ENCODE results near the gene POC5. TPM values are rescaled to one million over a fixed set of nuclear protein-coding genes. Genes with fewer than 3 reads are reported as not detected.

Gene POC5
- total and polyA plus RNA-seq, 2 of the 13 experiments (the other 11 are each of a cell fraction or from before 2014, with no cell fraction given), result 6.9 to 9.3 TPM

DNA sequence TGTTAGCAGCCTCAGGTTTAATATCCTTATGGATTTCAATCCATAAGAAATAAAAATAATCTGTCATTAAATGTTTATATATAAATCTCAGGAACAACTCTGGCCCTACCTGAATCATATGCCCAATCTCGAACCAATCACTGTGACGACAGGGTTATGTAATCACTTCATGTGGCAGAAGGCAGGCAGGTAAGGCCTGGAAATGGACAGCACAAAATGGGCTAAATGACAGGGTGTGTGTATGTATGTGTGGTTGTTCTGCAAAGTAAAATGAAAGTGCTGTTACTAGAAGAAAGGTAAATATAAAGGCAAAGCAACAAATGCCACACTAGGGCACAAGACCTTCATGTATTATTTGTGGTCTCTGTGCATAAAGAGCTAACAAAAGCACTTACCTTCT, 86.4 kb downstream of the POC5 start (continued):
- no peak for TF ChIP-seq KMT2B (CRISPR knock-in tag; IDR thresholded peaks at IDR 0.05)
- TF ChIP-seq ZNF468 (CRISPR knock-in tag; IDR thresholded peaks at IDR 0.05), result no peak
- no peak for TF ChIP-seq ZNF501 (CRISPR knock-in tag; IDR thresholded peaks at IDR 0.05)

GRCh38 chr5:75627801-75628200, 89.4 kb downstream of the POC5 start:
- ChIA-PET CTCF (ENCODE audit: low intra/inter-chr PET ratio, low total read pairs) (no interaction called here), POLR2A (no interaction called here)
- no peak for DNase-seq (ENCODE audit: low spot score)
- Histone ChIP-seq H3K9ac (ENCODE audit: insufficient read depth, low read depth, low read length) (no peak overlapping the region), H2AFZ (ENCODE audit: low read length) (no peak overlapping the region), H3K9me3 (ENCODE audit: low read length) (no peaks in the 10 kb centered on the region), H3K79me2 (ENCODE audit: insufficient read depth, low read length) (no peaks in the 10 kb centered on the region), H3K27me3 (ENCODE audit: control insufficient read depth in 1 of 2, insufficient read depth in 2 of 2, low read length in 2 of 2) (no peaks in the 10 kb centered on the region), H3K4me1 (ENCODE audit: insufficient read depth, low read length) (peaks cover 6% of the 10 kb centered on the region), H4K20me1 (ENCODE audit: insufficient read depth, low read length) (no peaks in the 10 kb centered on the region), H3K27ac (ENCODE audit: extremely low read length, insufficient read depth, low read length) (no peak overlapping the region), H3K36me3 (replicated peaks in 1 of 2; ENCODE audit: control insufficient read depth in 1 of 2, insufficient read depth in 2 of 2, low read length in 2 of 2) (no peaks in the 10 kb centered on the region), H3K4me3 (replicated peaks in 1 of 3; ENCODE audit: insufficient read depth in 1 of 3, low read depth in 2 of 3, low read length in 3 of 3) (no peak overlapping the region), H3K4me2 (ENCODE audit: low read depth, low read length) (no peak overlapping the region)
- intact Hi-C loops (cut with micrococcal nuclease; ENCODE audit: unreplicated experiment) (no loop called here), in situ Hi-C loops (cut with HindIII; ENCODE audit: extremely low pct_ligation_motif_present, low pct_unique_long_range_greater_than_20kb) (no loop called here)
- TF ChIP-seq ZNF558 (CRISPR knock-in tag; IDR thresholded peaks at IDR 0.05; ENCODE audit: borderline replicate concordance) (no peak), ZNF781 (CRISPR knock-in tag; IDR thresholded peaks at IDR 0.05; ENCODE audit: borderline replicate concordance, not compliant biosample characterization) (no peak), ZBTB2 (CRISPR knock-in tag; IDR thresholded peaks at IDR 0.05; ENCODE audit: low read depth) (no peak), ZSCAN29 (CRISPR knock-in tag; conservative IDR thresholded peaks at IDR 0.05) (no peak), ZNF143 (CRISPR knock-in tag; IDR thresholded peaks at IDR 0.05) (no peak), STAT5B (CRISPR knock-in tag; IDR thresholded peaks at IDR 0.05) (no peak), ZBTB25 (CRISPR knock-in tag; IDR thresholded peaks at IDR 0.05) (no peak), CCDC6 (CRISPR knock-in tag; IDR thresholded peaks at IDR 0.05) (no peak), ZFAT (CRISPR knock-in tag; conservative IDR thresholded peaks at IDR 0.05) (no peak)
- TF ChIP-seq, protein P1, sequence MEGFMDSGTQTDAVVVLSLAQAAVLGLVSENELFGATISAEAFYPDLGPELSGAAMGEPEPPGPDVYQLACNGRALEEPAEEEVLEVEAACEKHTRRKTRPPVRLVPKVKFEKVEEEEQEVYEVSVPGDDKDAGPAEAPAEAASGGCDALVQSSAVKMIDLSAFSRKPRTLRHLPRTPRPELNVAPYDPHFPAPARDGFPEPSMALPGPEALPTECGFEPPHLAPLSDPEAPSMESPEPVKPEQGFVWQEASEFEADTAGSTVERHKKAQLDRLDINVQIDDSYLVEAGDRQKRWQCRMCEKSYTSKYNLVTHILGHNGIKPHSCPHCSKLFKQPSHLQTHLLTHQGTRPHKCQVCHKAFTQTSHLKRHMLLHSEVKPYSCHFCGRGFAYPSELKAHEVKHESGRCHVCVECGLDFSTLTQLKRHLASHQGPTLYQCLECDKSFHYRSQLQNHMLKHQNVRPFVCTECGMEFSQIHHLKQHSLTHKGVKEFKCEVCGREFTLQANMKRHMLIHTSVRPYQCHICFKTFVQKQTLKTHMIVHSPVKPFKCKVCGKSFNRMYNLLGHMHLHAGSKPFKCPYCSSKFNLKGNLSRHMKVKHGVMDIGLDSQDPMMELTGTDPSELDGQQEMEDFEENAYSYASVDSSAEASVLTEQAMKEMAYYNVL (CRISPR knock-in tag; IDR thresholded peaks at IDR 0.05; ENCODE audit: borderline replicate concordance), result no peak
- no TSS peak for BruUV-seq (replicated peaks)
- FAIRE-seq, result no peak
- 85% methylated on average over 1 of the region's 1 CpG for WGBS (ENCODE audit: low lambda C conversion rate)
- no peak for ATAC-seq
